Panc1 (cell line): ENCODE measurements around the gene RFXAP. TPM values are rescaled to one million over a fixed set of nuclear protein-coding genes. Genes with fewer than 3 reads are reported as not detected.

ENCODE experiments used
- ATAC-seq: fragments of 200-7000 bp; cut with Tn5 transposase; 2 replicates; pipeline ENCODE4 v1.9.1; 2020; ENCODE audit warnings: mild to moderate bottlenecking, moderate library complexity
- BruUV-seq: library from RNA; stranded (reverse); fragments of 400-500 nt; replicated peaks from 2 replicates; lab custom pipeline; 2021; lab: Mats Ljungman, UMichigan
- CTCF ChIA-PET: fragments of 300-600 bp; sonication (Branson Sonifier 250); formaldehyde crosslinking; loops from one replicate; lab custom pipeline; 2022; ENCODE audit warnings: antibody characterized with exemption; lab: Charles Lee
- POLR2A ChIA-PET: fragments of 300-600 bp; sonication (Branson Sonifier 250); formaldehyde crosslinking; loops from one replicate; lab custom pipeline; 2022; ENCODE audit warnings: antibody characterized with exemption; lab: Charles Lee
- DNase-seq: peaks from one replicate; pipeline ENCODE4 v3.0.0-alpha.2; 2010; ENCODE audit warnings: low read depth, low spot score
- H3K27ac ChIP-seq: 2 replicates; pipeline ENCODE4 v1.5.1; 2011; ENCODE audit warnings: mild to moderate bottlenecking, low read length, inconsistent platforms
- H3K27me3 ChIP-seq: fragments of 200-500 bp; sonication (Bioruptor generic); 2 replicates; pipeline ENCODE4 v1.6.0; 2014; ENCODE audit warnings: low read length, inconsistent platforms; ENCODE audit not compliant: control insufficient read depth, insufficient read depth
- H3K36me3 ChIP-seq: fragments of 200-500 bp; sonication (Bioruptor generic); 2 replicates; pipeline ENCODE4 v1.5.1; 2014; ENCODE audit warnings: inconsistent platforms, mild to moderate bottlenecking, low read length, moderate library complexity; ENCODE audit not compliant: control insufficient read depth, insufficient read depth
- H3K4me1 ChIP-seq: 2 replicates; pipeline ENCODE4 v1.5.1; 2011; ENCODE audit warnings: inconsistent platforms, mild to moderate bottlenecking, low read length, moderate library complexity; ENCODE audit not compliant: control insufficient read depth, insufficient read depth
- H3K4me3 ChIP-seq, 2 experiments: 2 replicates each; pipeline ENCODE4 v1.5.1; 2011 to 2012; ENCODE audit warnings: low read depth in 2 of 2, low read length in 2 of 2, mild to moderate bottlenecking in 2 of 2, inconsistent platforms in 1 of 2, moderate library complexity in 1 of 2
- H3K9me3 ChIP-seq: fragments of 200-500 bp; sonication (Bioruptor generic); 2 replicates; pipeline ENCODE4 v1.5.1; 2014; ENCODE audit warnings: low read depth, mild to moderate bottlenecking, inconsistent platforms, low read length, moderate library complexity; ENCODE audit not compliant: control insufficient read depth, insufficient read depth
- CTCF ChIP-seq: fragments of 450-650 bp; IDR thresholded peaks from 2 replicates; pipeline ENCODE4 v1.5.1; 2017; ENCODE audit warnings: mild to moderate bottlenecking
- POLR2AphosphoS5 ChIP-seq: IDR thresholded peaks from 2 replicates; pipeline ENCODE4 v1.6.1; 2012; ENCODE audit warnings: mild to moderate bottlenecking, low read depth, low read length, moderate library complexity
- SIN3A ChIP-seq: IDR thresholded peaks from 2 replicates; pipeline ENCODE4 v1.6.1; 2012; ENCODE audit warnings: low read depth, mild to moderate bottlenecking, low read length, moderate library complexity, borderline replicate concordance; ENCODE audit not compliant: insufficient read depth
- TCF7L2 ChIP-seq: IDR thresholded peaks from 2 replicates; pipeline ENCODE4 v1.6.1; 2011; ENCODE audit warnings: mild to moderate bottlenecking, low read depth, low read length, inconsistent platforms
- in situ Hi-C: cut with HindIII; loops from 2 replicates; pipeline ENCODE4 v1.10.0; 2016; ENCODE audit warnings: low sequenced_read_pairs, low pct_unique_long_range_greater_than_20kb
- intact Hi-C: fragments of 100-400 bp; cut with micrococcal nuclease; formaldehyde crosslinking; loops from one replicate; pipeline ENCODE4 v1.10.0; 2022; ENCODE audit not compliant: unreplicated experiment
- total RNA-seq: library from RNA; stranded (reverse); gene quantifications from one replicate; pipeline ENCODE4 v1.2.1, GENCODE V29; 2021; ENCODE audit not compliant: unreplicated experiment
- TF ChIP-seq, protein P1 (sequence below), 2 experiments: IDR thresholded peaks; 2 replicates each; pipeline ENCODE4 v1.6.1; 2011 to 2012; ENCODE audit warnings: low read depth in 2 of 2, control low read depth in 1 of 2, low read length in 1 of 2, mild to moderate bottlenecking in 1 of 2, moderate library complexity in 1 of 2; ENCODE audit not compliant: insufficient read depth in 1 of 2

RFXAP gene
- total RNA-seq, 1 experiment from 2014 or later = 2.9 TPM

GRCh38 chr13:36829753-36830152 lies 10.7 kb downstream of the RFXAP start:
- ChIA-PET POLR2A (no interaction called here), CTCF (interaction anchor here (0.7 kb wide), 1 partner anchor 12 kb away, joined by 3 read pairs; no protein-coding TSS in a partner anchor)
- DNase-seq = no peak
- Histone ChIP-seq H3K27ac (no peak overlapping the region), H3K4me3 (no peak overlapping the region), H3K27me3 (no peaks in the 10 kb centered on the region), H3K4me1 (no peaks in the 10 kb centered on the region), H3K9me3 (no peaks in the 10 kb centered on the region), H3K36me3 (peaks cover 7% of the 10 kb centered on the region; the same call in 1 of the 2 replicates)
- TF ChIP-seq TCF7L2 (no peak), CTCF (no peak), POLR2AphosphoS5 (no peak), SIN3A (no peak)
- TF ChIP-seq, protein P1, sequence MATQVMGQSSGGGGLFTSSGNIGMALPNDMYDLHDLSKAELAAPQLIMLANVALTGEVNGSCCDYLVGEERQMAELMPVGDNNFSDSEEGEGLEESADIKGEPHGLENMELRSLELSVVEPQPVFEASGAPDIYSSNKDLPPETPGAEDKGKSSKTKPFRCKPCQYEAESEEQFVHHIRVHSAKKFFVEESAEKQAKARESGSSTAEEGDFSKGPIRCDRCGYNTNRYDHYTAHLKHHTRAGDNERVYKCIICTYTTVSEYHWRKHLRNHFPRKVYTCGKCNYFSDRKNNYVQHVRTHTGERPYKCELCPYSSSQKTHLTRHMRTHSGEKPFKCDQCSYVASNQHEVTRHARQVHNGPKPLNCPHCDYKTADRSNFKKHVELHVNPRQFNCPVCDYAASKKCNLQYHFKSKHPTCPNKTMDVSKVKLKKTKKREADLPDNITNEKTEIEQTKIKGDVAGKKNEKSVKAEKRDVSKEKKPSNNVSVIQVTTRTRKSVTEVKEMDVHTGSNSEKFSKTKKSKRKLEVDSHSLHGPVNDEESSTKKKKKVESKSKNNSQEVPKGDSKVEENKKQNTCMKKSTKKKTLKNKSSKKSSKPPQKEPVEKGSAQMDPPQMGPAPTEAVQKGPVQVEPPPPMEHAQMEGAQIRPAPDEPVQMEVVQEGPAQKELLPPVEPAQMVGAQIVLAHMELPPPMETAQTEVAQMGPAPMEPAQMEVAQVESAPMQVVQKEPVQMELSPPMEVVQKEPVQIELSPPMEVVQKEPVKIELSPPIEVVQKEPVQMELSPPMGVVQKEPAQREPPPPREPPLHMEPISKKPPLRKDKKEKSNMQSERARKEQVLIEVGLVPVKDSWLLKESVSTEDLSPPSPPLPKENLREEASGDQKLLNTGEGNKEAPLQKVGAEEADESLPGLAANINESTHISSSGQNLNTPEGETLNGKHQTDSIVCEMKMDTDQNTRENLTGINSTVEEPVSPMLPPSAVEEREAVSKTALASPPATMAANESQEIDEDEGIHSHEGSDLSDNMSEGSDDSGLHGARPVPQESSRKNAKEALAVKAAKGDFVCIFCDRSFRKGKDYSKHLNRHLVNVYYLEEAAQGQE (IDR thresholded peaks at IDR 0.05; ENCODE audit: insufficient read depth in 1 of 2, low read depth in 2 of 2, low read length in 1 of 2) = no peak
- in situ Hi-C loops (no loop called here), intact Hi-C loops (no loop called here)
- ATAC-seq = no peak
- no TSS peak for BruUV-seq

GRCh38 chr13:36831291-36831690 lies 12.3 kb downstream of the RFXAP start:
- Histone ChIP-seq H3K4me1 (no peaks in the 10 kb centered on the region), H3K9me3 (no peaks in the 10 kb centered on the region), H3K27ac (no peak overlapping the region), H3K36me3 (peaks cover 7% of the 10 kb centered on the region; the same call in 1 of the 2 replicates), H3K4me3 (no peak overlapping the region), H3K27me3 (no peaks in the 10 kb centered on the region)
- in situ Hi-C loops (no loop called here), intact Hi-C loops (no loop called here)
- ChIA-PET POLR2A (no interaction called here), CTCF (no interaction called here)
- TF ChIP-seq CTCF (no peak), POLR2AphosphoS5 (no peak), TCF7L2 (no peak), SIN3A (no peak)
- TF ChIP-seq, protein P1 (IDR thresholded peaks at IDR 0.05; ENCODE audit: insufficient read depth in 1 of 2, low read depth in 2 of 2, low read length in 1 of 2) = no peak
- no peak for DNase-seq
- no peak for ATAC-seq
- BruUV-seq = no TSS peak
